HepG2 (cell line): Measurements from ENCODE around the gene CITED2. TPM values are rescaled to one million over a fixed set of nuclear protein-coding genes. Genes with fewer than 3 reads are reported as not detected.

Source experiments
- EP300 ChIP-seq, 3 experiments: sonication (generic) in 1 of 3; formaldehyde crosslinking in 1 of 3; IDR thresholded peaks; 2 replicates each; pipeline versions ENCODE4 v1.5.1 to v1.6.1; 2011 to 2020; ENCODE audit warnings: low read depth in 2 of 3, low read length in 2 of 3, borderline replicate concordance in 1 of 3, improper control_type of control experiment in 1 of 3, mild to moderate bottlenecking in 1 of 3, missing genetic modification reagents in 1 of 3, moderate library complexity in 1 of 3
- ESRRA ChIP-seq: sonication (generic); formaldehyde crosslinking; IDR thresholded peaks from 2 replicates; pipeline ENCODE4 v1.5.1; 2020; ENCODE audit warnings: mild to moderate bottlenecking, low read depth, missing genetic modification reagents
- GPN1 ChIP-seq: sonication (generic); formaldehyde crosslinking; IDR thresholded peaks from 2 replicates; pipeline ENCODE4 v1.5.1; 2020; ENCODE audit warnings: missing genetic modification reagents, borderline replicate concordance
- HNF4A ChIP-seq: sonication (generic); formaldehyde crosslinking; IDR thresholded peaks from 2 replicates; pipeline ENCODE4 v1.4.0; 2020; ENCODE audit warnings: missing genetic modification reagents
- ISL2 ChIP-seq: sonication (generic); formaldehyde crosslinking; IDR thresholded peaks from 2 replicates; pipeline ENCODE4 v1.5.0; 2020; ENCODE audit warnings: missing genetic modification reagents
- KDM4B ChIP-seq: sonication (generic); formaldehyde crosslinking; IDR thresholded peaks from 2 replicates; pipeline ENCODE4 v1.4.0; 2020; ENCODE audit warnings: missing genetic modification reagents
- LRRFIP1 ChIP-seq: sonication (generic); formaldehyde crosslinking; conservative IDR thresholded peaks from 2 replicates; pipeline ENCODE4 v1.4.0; 2020; ENCODE audit warnings: missing genetic modification reagents
- MIER3 ChIP-seq: IDR thresholded peaks from 2 replicates; pipeline ENCODE4 v1.6.1; 2016; ENCODE audit warnings: missing compliant biosample characterization, borderline replicate concordance
- NONO ChIP-seq, 2 experiments: fragments of 450-650 bp in 1 of 2; sonication (generic) in 1 of 2; formaldehyde crosslinking in 1 of 2; IDR thresholded peaks in 1 of 2; conservative IDR thresholded peaks in 1 of 2; 2 replicates each; pipeline versions ENCODE4 v1.6.1 to v1.8.0; 2017 to 2022; ENCODE audit warnings: mild to moderate bottlenecking in 1 of 2, missing genetic modification reagents in 1 of 2, moderate library complexity in 1 of 2
- TCF7 ChIP-seq: sonication (generic); IDR thresholded peaks from 2 replicates; pipeline ENCODE4 v1.6.1; 2016; ENCODE audit warnings: antibody characterized with exemption, low read depth
- TRIM24 ChIP-seq: sonication (generic); formaldehyde crosslinking; IDR thresholded peaks from 2 replicates; pipeline ENCODE4 v1.8.0; 2022; ENCODE audit warnings: mild to moderate bottlenecking, missing genetic modification reagents
- ZNF597 ChIP-seq: sonication (generic); formaldehyde crosslinking; IDR thresholded peaks from 2 replicates; pipeline ENCODE4 v1.5.0; 2020; ENCODE audit warnings: missing genetic modification reagents
- ZNF772 ChIP-seq: sonication (generic); formaldehyde crosslinking; IDR thresholded peaks from 2 replicates; pipeline ENCODE4 v1.5.0; 2020; ENCODE audit warnings: mild to moderate bottlenecking, missing genetic modification reagents
- ZNF788 ChIP-seq: sonication (generic); formaldehyde crosslinking; IDR thresholded peaks from 2 replicates; pipeline ENCODE4 v1.5.0; 2020; ENCODE audit warnings: mild to moderate bottlenecking, missing genetic modification reagents, borderline replicate concordance
- polyA plus RNA-seq, 8 experiments: library from polyadenylated mRNA; depleted of rRNA in 3 of 8; stranded (reverse) in 7 of 8; unstranded in 1 of 8; fragments of >200 nt; fragmentation: Illumina TruSeq in 4 of 8; extraction: Trizol in 4 of 8; gene quantifications; 2 replicates each; pipeline versions ENCODE4 v1.2.1 to v1.2.3, GENCODE V29; 2011 to 2016; ENCODE audit warnings: low read depth in 4 of 8, missing spikeins in 1 of 8, mixed read lengths in 1 of 8; ENCODE audit not compliant: insufficient read depth in 1 of 8
- total RNA-seq, 5 experiments: library from RNA; depleted of rRNA; stranded (reverse); fragments of >200 nt; fragmentation: Illumina TruSeq; extraction: Trizol; gene quantifications; 2 replicates each; pipeline ENCODE4 v1.2.3, GENCODE V29; 2016; ENCODE audit warnings: low read depth in 1 of 5
- TF ChIP-seq, protein P1 (sequence below): sonication (generic); formaldehyde crosslinking; IDR thresholded peaks from 2 replicates; pipeline ENCODE4 v1.4.0; 2020; ENCODE audit warnings: missing genetic modification reagents
- TF ChIP-seq, protein P2 (sequence below): sonication (generic); formaldehyde crosslinking; IDR thresholded peaks from 2 replicates; pipeline ENCODE4 v1.4.0; 2020; ENCODE audit warnings: missing genetic modification reagents; ENCODE audit errors: not compliant biosample characterization
- TF ChIP-seq, protein P3 (sequence below): sonication (generic); formaldehyde crosslinking; IDR thresholded peaks from 2 replicates; pipeline ENCODE4 v1.4.0; 2020; ENCODE audit warnings: missing genetic modification reagents, borderline replicate concordance
- TF ChIP-seq, protein P4 (sequence below): sonication (generic); formaldehyde crosslinking; IDR thresholded peaks from 2 replicates; pipeline ENCODE4 v1.8.0; 2023; ENCODE audit warnings: mild to moderate bottlenecking, missing genetic modification reagents

Gene CITED2
- total and polyA plus RNA-seq, 2 of the 13 experiments (the other 11 are each of a cell fraction or from before 2014, with no cell fraction given), result 17.6 to 57.2 TPM

DNA sequence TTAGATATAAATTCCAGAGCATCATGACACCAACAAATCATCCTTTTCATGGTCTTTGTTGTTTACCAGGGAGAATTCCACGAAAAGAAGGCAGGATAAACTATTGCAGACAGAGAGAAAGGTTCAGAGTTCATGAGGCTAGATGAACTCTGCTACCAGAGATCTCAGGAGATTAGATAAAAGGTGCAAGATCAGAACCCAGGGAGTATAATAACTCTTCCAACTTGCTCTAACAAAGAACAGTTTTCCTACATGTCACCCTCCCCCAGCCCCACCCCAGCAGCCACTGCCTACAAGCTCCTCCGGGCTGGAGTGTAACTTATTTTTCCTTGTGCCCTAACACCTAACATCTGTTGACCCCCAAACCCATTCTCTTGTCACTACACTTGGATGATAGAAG lies 13.9 kb upstream of the CITED2 start (continued):
- TF ChIP-seq HNF4A (CRISPR knock-in tag), result peak; percentile 86
- TF ChIP-seq KDM4B (CRISPR knock-in tag), result no peak
- TF ChIP-seq, protein P1, sequence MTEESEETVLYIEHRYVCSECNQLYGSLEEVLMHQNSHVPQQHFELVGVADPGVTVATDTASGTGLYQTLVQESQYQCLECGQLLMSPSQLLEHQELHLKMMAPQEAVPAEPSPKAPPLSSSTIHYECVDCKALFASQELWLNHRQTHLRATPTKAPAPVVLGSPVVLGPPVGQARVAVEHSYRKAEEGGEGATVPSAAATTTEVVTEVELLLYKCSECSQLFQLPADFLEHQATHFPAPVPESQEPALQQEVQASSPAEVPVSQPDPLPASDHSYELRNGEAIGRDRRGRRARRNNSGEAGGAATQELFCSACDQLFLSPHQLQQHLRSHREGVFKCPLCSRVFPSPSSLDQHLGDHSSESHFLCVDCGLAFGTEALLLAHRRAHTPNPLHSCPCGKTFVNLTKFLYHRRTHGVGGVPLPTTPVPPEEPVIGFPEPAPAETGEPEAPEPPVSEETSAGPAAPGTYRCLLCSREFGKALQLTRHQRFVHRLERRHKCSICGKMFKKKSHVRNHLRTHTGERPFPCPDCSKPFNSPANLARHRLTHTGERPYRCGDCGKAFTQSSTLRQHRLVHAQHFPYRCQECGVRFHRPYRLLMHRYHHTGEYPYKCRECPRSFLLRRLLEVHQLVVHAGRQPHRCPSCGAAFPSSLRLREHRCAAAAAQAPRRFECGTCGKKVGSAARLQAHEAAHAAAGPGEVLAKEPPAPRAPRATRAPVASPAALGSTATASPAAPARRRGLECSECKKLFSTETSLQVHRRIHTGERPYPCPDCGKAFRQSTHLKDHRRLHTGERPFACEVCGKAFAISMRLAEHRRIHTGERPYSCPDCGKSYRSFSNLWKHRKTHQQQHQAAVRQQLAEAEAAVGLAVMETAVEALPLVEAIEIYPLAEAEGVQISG (CRISPR knock-in tag), result no peak
- TF ChIP-seq, protein P2, sequence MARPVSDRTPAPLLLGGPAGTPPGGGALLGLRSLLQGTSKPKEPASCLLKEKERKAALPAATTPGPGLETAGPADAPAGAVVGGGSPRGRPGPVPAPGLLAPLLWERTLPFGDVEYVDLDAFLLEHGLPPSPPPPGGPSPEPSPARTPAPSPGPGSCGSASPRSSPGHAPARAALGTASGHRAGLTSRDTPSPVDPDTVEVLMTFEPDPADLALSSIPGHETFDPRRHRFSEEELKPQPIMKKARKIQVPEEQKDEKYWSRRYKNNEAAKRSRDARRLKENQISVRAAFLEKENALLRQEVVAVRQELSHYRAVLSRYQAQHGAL (CRISPR knock-in tag), result no peak
- TF ChIP-seq ZNF772 (CRISPR knock-in tag), result no peak
- no peak for TF ChIP-seq ESRRA (CRISPR knock-in tag)
- TF ChIP-seq, protein P3, sequence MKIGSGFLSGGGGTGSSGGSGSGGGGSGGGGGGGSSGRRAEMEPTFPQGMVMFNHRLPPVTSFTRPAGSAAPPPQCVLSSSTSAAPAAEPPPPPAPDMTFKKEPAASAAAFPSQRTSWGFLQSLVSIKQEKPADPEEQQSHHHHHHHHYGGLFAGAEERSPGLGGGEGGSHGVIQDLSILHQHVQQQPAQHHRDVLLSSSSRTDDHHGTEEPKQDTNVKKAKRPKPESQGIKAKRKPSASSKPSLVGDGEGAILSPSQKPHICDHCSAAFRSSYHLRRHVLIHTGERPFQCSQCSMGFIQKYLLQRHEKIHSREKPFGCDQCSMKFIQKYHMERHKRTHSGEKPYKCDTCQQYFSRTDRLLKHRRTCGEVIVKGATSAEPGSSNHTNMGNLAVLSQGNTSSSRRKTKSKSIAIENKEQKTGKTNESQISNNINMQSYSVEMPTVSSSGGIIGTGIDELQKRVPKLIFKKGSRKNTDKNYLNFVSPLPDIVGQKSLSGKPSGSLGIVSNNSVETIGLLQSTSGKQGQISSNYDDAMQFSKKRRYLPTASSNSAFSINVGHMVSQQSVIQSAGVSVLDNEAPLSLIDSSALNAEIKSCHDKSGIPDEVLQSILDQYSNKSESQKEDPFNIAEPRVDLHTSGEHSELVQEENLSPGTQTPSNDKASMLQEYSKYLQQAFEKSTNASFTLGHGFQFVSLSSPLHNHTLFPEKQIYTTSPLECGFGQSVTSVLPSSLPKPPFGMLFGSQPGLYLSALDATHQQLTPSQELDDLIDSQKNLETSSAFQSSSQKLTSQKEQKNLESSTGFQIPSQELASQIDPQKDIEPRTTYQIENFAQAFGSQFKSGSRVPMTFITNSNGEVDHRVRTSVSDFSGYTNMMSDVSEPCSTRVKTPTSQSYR (CRISPR knock-in tag), result no peak
- peak; percentile 45; the same call in 1 of the 2 replicates for TF ChIP-seq ISL2 (CRISPR knock-in tag)
- TF ChIP-seq ZNF597 (CRISPR knock-in tag), result no peak
- peak; percentile 39; the same call in 1 of the 2 replicates for TF ChIP-seq MIER3 (CRISPR knock-in tag)
- TF ChIP-seq NONO (IDR thresholded peaks at IDR 0.05), result no peak
- no peak for TF ChIP-seq NONO (CRISPR knock-in tag; conservative IDR thresholded peaks at IDR 0.05)
- no peak for TF ChIP-seq GPN1 (CRISPR knock-in tag)
- TF ChIP-seq, protein P4, sequence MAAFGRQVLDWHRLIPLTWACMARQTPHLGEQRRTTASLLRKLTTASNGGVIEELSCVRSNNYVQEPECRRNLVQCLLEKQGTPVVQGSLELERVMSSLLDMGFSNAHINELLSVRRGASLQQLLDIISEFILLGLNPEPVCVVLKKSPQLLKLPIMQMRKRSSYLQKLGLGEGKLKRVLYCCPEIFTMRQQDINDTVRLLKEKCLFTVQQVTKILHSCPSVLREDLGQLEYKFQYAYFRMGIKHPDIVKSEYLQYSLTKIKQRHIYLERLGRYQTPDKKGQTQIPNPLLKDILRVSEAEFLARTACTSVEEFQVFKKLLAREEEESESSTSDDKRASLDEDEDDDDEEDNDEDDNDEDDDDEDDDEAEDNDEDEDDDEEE (CRISPR knock-in tag), result no peak
- TF ChIP-seq EP300 (IDR thresholded peaks at IDR 0.05; ENCODE audit: low read depth in 2 of 2, low read length in 2 of 2), result peak in 1 of 2 experiments; percentile 74; a peak in 2 of 4 replicates
- no peak for TF ChIP-seq EP300 (CRISPR knock-in tag; IDR thresholded peaks at IDR 0.05; ENCODE audit: borderline replicate concordance)
- no peak for TF ChIP-seq TCF7
- no peak for TF ChIP-seq TRIM24
- no peak for TF ChIP-seq ZNF788 (CRISPR knock-in tag)
- TF ChIP-seq LRRFIP1, result no peak
